RWPE2 (cell line): ENCODE data around the gene OSBPL6.

Source experiments
- ATAC-seq: fragments of 200-7000 bp; cut with Tn5 transposase; 3 replicates; pipeline ENCODE4 v1.9.1; 2021; ENCODE audit warnings: low read depth
- DNase-seq: peaks from one replicate; pipeline ENCODE4 v3.0.0-alpha.2; 2020; ENCODE audit warnings: low spot score
- H3K27ac ChIP-seq: fragments of 450-650 bp; 2 replicates; pipeline ENCODE4 v1.5.1; 2017; ENCODE audit warnings: mild to moderate bottlenecking; ENCODE audit not compliant: poor library complexity, severe bottlenecking
- H3K27me3 ChIP-seq: fragments of 250-450 bp; sonication (Bioruptor Pico); 2 replicates; pipeline ENCODE4 v1.5.1; 2021; ENCODE audit warnings: mild to moderate bottlenecking, moderate library complexity; ENCODE audit not compliant: insufficient read depth, poor library complexity, severe bottlenecking
- H3K36me3 ChIP-seq: fragments of 250-450 bp; sonication (Bioruptor Pico); 2 replicates; pipeline ENCODE4 v1.5.1; 2020; ENCODE audit warnings: low read depth, mild to moderate bottlenecking, moderate library complexity
- H3K4me1 ChIP-seq: fragments of 250-450 bp; sonication (Bioruptor Pico); 2 replicates; pipeline ENCODE4 v1.5.1; 2021; ENCODE audit warnings: mild to moderate bottlenecking, moderate library complexity; ENCODE audit not compliant: insufficient read depth, poor library complexity, severe bottlenecking
- H3K4me3 ChIP-seq: fragments of 250-450 bp; sonication (Bioruptor Pico); 2 replicates; pipeline ENCODE4 v1.5.1; 2021; ENCODE audit warnings: mild to moderate bottlenecking, moderate library complexity; ENCODE audit not compliant: severe bottlenecking
- H3K9me3 ChIP-seq: fragments of 250-450 bp; sonication (Bioruptor Pico); 2 replicates; pipeline ENCODE4 v1.5.1; 2021; ENCODE audit warnings: mild to moderate bottlenecking, moderate library complexity; ENCODE audit not compliant: severe bottlenecking
- CTCF ChIP-seq: fragments of 450-650 bp; IDR thresholded peaks from one replicate; pipeline ENCODE4 v1.5.1; 2017; ENCODE audit warnings: mild to moderate bottlenecking, moderate library complexity; ENCODE audit not compliant: poor library complexity, severe bottlenecking

Gene OSBPL6

DNA sequence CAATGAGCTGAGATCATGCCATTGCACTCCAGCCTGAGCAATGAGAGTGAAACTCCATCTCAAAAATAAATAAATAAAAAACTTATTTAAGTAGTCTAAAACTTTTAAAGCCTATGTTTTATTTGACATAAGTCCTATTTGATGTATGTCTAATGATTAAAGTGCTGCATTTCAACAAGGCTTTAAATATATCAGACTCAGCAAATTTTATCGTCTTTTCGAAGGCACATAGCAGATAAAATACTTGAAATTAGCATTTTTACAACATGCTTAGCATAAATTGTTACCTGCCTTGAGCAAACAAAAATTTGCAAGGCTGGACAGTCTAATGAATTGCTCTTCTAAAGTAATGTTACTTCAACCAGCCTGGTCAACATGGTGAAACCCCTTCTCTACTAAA is 170.8 kb downstream of the OSBPL6 start:
- no peak for ATAC-seq
- Histone ChIP-seq H3K9me3 (no peaks in the 10 kb centered on the region), H3K27me3 (no peaks in the 10 kb centered on the region), H3K4me3 (no peak overlapping the region), H3K4me1 (peaks cover 11% of the 10 kb centered on the region), H3K27ac (no peak overlapping the region), H3K36me3 (peaks cover 8% of the 10 kb centered on the region; the same call in 1 of the 2 replicates)
- DNase-seq = no peak
- TF ChIP-seq CTCF = no peak

GRCh38 chr2:178366412-178366811 is 172.1 kb downstream of the OSBPL6 start:
- peaks cover 8% of the 10 kb centered on the region; the same call in 1 of the 2 replicates for H3K36me3 ChIP-seq
- no peaks in the 10 kb centered on the region for H3K27me3 ChIP-seq
- no peak overlapping the region for H3K27ac ChIP-seq
- peaks cover 11% of the 10 kb centered on the region for H3K4me1 ChIP-seq
- DNase-seq (no peak), ATAC-seq (no peak)
- H3K9me3 ChIP-seq = no peaks in the 10 kb centered on the region
- no peak for TF ChIP-seq CTCF
- H3K4me3 ChIP-seq = no peak overlapping the region

- H3K36me3 ChIP-seq = peaks cover 2% of the 10 kb centered on the region; the same call in 1 of the 2 replicates
- no peak for ATAC-seq
- no peak for DNase-seq
- H3K27me3 ChIP-seq = no peaks in the 10 kb centered on the region
- H3K4me3 ChIP-seq = no peak overlapping the region
- H3K27ac ChIP-seq = no peak overlapping the region
- H3K4me1 ChIP-seq = peaks cover 11% of the 10 kb centered on the region
- no peaks in the 10 kb centered on the region for H3K9me3 ChIP-seq
- TF ChIP-seq CTCF = no peak
These were observed 173.0 kb downstream of the OSBPL6 start for GRCh38 chr2:178367344-178367743.

- Histone ChIP-seq H3K36me3 (no peaks in the 10 kb centered on the region), H3K27me3 (no peaks in the 10 kb centered on the region), H3K4me3 (no peak overlapping the region), H3K4me1 (no peaks in the 10 kb centered on the region), H3K27ac (no peak overlapping the region), H3K9me3 (no peaks in the 10 kb centered on the region)
- no peak for TF ChIP-seq CTCF
- no peak for DNase-seq
- no peak for ATAC-seq
These were observed 180.6 kb downstream of the OSBPL6 start for GRCh38 chr2:178374865-178375264.

DNA sequence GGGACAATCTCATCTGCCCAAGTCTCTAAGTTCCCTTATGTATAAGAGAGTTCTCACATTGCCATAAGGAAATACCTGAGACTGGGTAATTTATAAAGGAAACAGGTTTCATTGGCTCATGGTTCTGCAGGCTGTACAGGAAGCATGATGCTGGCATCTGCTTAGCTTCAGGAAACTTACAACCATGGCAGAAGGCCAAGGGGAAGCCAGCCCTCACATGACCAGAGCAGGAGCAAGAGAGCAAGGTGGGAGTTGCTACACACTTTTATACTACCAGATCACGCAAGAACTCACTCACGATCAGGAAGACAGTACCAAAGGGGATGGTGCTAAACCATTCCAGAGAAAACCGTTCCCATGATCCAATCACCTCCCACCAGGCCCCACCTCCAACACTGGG is 182.7 kb downstream of the OSBPL6 start:
- no peaks in the 10 kb centered on the region for H3K4me1 ChIP-seq
- H3K9me3 ChIP-seq = no peaks in the 10 kb centered on the region
- DNase-seq (no peak), ATAC-seq (no peak)
- no peaks in the 10 kb centered on the region for H3K36me3 ChIP-seq
- no peak overlapping the region for H3K27ac ChIP-seq
- no peak for TF ChIP-seq CTCF
- H3K27me3 ChIP-seq = no peaks in the 10 kb centered on the region
- no peak overlapping the region for H3K4me3 ChIP-seq
